ENCODE measurements around the gene LDLRAD4. TPM values are rescaled to one million over a fixed set of nuclear protein-coding genes. Genes with fewer than 3 reads are reported as not detected.

Gene LDLRAD4
- total RNA-seq, 4 donors from 2014 or later, result 14.0 to 36.9 (median 29.3) TPM

- H3K4me1 ChIP-seq, result peaks cover 0 to 9% (median 3%) of the 10 kb centered on the region in 4 donors
- H3K9me3 ChIP-seq, result no peaks in the 10 kb centered on the region
- no peaks in the 10 kb centered on the region for H3K36me3 ChIP-seq
- H3K27ac ChIP-seq, result no peak overlapping the region
- H3K4me3 ChIP-seq, result no peak overlapping the region
- no peak for DNase-seq (ENCODE audit: low spot score in 2 of 2)
- H3K27me3 ChIP-seq, result no peaks in the 10 kb centered on the region
- 69 to 71% methylated on average over 15 of the region's 15 CpGs for WGBS, 2 donors
- no peak for TF ChIP-seq EP300 (IDR thresholded peaks at IDR 0.05)
- TF ChIP-seq POLR2A (IDR thresholded peaks at IDR 0.05), result no peak
- no peak for TF ChIP-seq CTCF (IDR thresholded peaks at IDR 0.05)
These were observed 151.4 kb downstream of the LDLRAD4 start for GRCh38 chr18:13369756-13370510.

- no peaks in the 10 kb centered on the region for H3K27me3 ChIP-seq
- 92 to 95% methylated on average over 11 to 16 of the region's 16 CpGs for WGBS, 2 donors
- H3K36me3 ChIP-seq, result no peaks in the 10 kb centered on the region
- H3K9me3 ChIP-seq, result no peaks in the 10 kb centered on the region
- no peak for DNase-seq (ENCODE audit: low spot score in 2 of 2)
- peaks cover 0 to 19% (median 10%) of the 10 kb centered on the region in 4 donors for H3K4me1 ChIP-seq
- H3K27ac ChIP-seq, result no peak overlapping the region
- no peak overlapping the region for H3K4me3 ChIP-seq
- TF ChIP-seq EP300 (IDR thresholded peaks at IDR 0.05) (no peak), POLR2A (IDR thresholded peaks at IDR 0.05) (no peak), CTCF (IDR thresholded peaks at IDR 0.05) (no peak)
These were observed 152.6 kb downstream of the LDLRAD4 start for GRCh38 chr18:13370995-13371625.

GRCh38 chr18:13371689-13372418 lies 153.3 kb downstream of the LDLRAD4 start:
- Histone ChIP-seq H3K9me3 (no peaks in the 10 kb centered on the region), H3K27me3 (no peaks in the 10 kb centered on the region), H3K27ac (no peak overlapping the region), H3K4me1 (peaks cover 0 to 19% (median 10%) of the 10 kb centered on the region in 4 donors), H3K36me3 (no peaks in the 10 kb centered on the region), H3K4me3 (no peak overlapping the region)
- 83 to 86% methylated on average over 10 of the region's 10 CpGs for WGBS, 2 donors
- TF ChIP-seq CTCF (IDR thresholded peaks at IDR 0.05), result no peak
- no peak for DNase-seq (ENCODE audit: low spot score in 2 of 2)

GRCh38 chr18:13372531-13372951 lies 154.0 kb downstream of the LDLRAD4 start:
- Histone ChIP-seq H3K36me3 (no peaks in the 10 kb centered on the region), H3K27me3 (no peaks in the 10 kb centered on the region), H3K9me3 (no peaks in the 10 kb centered on the region), H3K4me1 (peaks cover 0 to 19% (median 10%) of the 10 kb centered on the region in 4 donors), H3K4me3 (no peak overlapping the region), H3K27ac (no peak overlapping the region)
- 73 to 84% methylated on average over 8 of the region's 8 CpGs for WGBS, 2 donors
- TF ChIP-seq POLR2A (IDR thresholded peaks at IDR 0.05) (no peak), CTCF (IDR thresholded peaks at IDR 0.05) (no peak), EP300 (IDR thresholded peaks at IDR 0.05) (no peak)
- no peak for DNase-seq (ENCODE audit: low spot score in 2 of 2)

- H3K27me3 ChIP-seq, result no peaks in the 10 kb centered on the region
- peaks cover 0 to 21% (median 10%) of the 10 kb centered on the region in 4 donors for H3K4me1 ChIP-seq
- WGBS, 2 donors, result 77 to 90% methylated on average over 3 to 4 of the region's 4 CpGs
- no peak overlapping the region for H3K27ac ChIP-seq
- H3K36me3 ChIP-seq, result no peaks in the 10 kb centered on the region
- H3K9me3 ChIP-seq, result no peaks in the 10 kb centered on the region
- DNase-seq (ENCODE audit: low spot score in 2 of 2), result no peak
- no peak for TF ChIP-seq POLR2A (IDR thresholded peaks at IDR 0.05)
- no peak for TF ChIP-seq EP300 (IDR thresholded peaks at IDR 0.05)
- no peak overlapping the region for H3K4me3 ChIP-seq
These were observed 155.5 kb downstream of the LDLRAD4 start for GRCh38 chr18:13374096-13374467.

Measured in tibial nerve (tissue), 4 donors.